Measurements from ENCODE around the gene AGAP1.

Gene AGAP1

GRCh38 chr2:235835810-235836209 is 342.0 kb downstream of the AGAP1 start:
- no peak for DNase-seq

DNA sequence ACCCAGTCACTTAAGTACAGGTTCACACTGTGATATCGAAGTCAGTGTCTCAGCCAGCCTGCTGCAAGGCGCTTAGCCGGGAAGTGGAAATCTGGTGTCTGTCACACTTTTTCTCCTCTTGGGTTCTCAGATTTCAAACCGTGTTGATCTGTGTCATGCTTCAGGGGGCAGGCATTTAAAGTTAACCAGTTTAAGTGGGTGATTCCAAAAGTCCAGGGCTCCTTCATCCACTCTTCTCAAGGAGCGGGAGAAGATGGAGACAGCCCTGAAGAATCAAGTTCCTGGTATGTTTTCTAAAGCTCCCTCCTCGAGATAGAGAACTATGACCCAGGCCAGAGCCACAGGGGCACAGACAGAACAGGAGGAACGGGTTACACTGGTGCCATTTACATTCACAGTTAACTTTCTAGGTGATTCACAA is 342.7 kb downstream of the AGAP1 start:
- no peak for DNase-seq

DNA sequence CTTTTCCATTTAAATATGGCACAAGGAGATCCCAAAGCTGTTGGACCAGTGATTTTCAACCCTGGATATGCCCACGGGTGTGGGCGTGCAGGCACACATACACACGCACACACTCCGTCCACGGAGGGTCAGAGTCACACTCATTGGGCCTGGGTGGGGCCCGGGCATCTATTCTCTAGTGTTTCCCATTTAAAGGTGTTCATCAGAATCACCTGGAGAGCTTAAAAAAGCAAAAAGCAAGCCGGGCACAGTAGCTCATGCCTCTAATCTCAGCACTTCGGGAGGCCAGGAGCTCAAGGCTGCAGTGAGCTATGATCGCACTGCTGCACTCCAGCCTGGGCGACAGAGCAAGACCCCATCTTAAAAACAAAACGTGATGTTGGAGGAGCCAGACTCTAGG is 345.4 kb downstream of the AGAP1 start:
- DNase-seq: no peak

- DNase-seq: no peak
Observed at GRCh38 chr2:235839974-235840373, 346.1 kb downstream of the AGAP1 start.

- DNase-seq: no peak
Observed at GRCh38 chr2:235841863-235842262, 348.0 kb downstream of the AGAP1 start.

DNA sequence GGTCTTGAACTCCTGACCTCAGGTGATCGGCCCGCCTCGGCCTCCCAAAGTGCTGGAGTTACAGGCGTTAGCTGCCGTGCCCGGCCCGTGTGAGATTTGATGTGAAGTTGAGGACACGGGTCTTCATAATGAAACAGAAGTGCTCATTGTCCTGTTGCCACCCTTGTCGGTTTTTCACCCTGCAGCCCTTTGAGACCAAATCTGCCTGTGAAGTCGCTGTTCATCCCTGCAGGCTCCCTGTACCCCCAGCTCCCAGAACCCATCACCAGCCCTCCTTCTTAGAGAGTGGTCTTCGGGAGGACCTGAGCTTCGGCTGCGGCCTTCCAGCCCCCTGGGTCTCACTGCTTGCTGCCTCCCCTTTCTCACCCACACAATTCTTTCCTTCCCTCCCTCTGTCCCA is 349.1 kb downstream of the AGAP1 start:
- no peak for DNase-seq

DNA sequence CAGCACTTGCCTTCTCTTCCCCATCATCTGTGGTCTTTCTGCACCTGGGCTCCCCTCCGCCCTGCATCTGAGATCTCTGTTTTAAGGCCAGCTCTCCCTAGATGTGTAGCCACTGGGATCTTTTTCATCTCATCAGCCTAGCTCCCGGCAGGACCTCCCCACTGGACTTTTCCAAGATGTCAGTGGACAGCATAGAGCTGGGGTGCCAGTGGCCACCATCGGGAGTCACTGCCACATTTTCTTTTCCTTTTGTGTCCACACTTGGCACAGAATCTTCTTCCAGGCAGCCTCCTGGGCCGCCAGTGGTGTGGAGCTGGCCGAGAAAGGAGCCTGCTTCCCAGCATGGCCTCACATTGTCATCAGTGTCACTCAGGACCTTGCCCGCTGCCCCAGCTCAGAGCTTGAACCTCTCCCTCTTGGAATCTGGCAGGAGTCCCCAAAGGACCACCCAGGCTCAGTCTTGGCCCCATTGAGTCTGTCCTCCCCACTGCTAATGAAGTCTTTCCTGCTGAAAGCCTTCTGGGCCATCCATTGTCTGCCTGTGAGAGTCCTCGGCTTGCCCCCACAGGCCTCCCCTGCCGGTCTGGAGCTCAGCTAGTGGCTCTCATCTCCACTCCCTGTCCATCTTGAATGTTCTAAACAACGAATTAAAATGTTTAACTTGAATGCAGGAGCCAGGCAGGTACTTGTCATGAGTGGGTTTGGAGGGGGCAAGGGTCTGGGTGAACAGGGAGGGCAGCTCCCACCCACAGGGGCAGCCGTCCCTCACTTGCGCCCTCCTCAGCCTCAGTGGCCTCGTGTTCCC is 349.9 kb downstream of the AGAP1 start:
- no peak for DNase-seq

GRCh38 chr2:235844561-235844960 is 350.7 kb downstream of the AGAP1 start:
- DNase-seq: no peak

DNA sequence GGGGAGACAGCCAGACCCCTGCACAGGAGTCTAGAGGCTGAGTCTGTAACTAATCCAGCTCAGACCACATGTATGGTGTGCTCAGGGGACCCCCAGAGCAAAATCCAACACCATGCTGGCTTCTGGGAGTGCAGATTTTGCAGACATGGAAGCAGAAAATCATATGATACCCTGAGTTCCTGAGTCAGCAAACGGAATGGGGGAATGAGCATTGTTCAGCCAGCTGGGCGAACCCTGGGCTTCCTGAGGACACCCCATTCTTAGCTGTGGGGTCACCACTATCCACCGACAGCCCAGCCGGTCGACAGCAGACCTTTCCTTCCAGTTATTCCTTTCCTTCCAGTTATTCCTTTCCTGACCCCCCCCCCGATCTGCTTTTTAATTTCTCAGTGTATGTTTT is 351.4 kb downstream of the AGAP1 start:
- no peak for DNase-seq

- DNase-seq: no peak
Observed at GRCh38 chr2:235847576-235847975, 353.7 kb downstream of the AGAP1 start.

- no peak for DNase-seq
Observed at GRCh38 chr2:235848055-235848454, 354.2 kb downstream of the AGAP1 start.

GRCh38 chr2:235848946-235849345 is 355.1 kb downstream of the AGAP1 start:
- no peak for DNase-seq

DNA sequence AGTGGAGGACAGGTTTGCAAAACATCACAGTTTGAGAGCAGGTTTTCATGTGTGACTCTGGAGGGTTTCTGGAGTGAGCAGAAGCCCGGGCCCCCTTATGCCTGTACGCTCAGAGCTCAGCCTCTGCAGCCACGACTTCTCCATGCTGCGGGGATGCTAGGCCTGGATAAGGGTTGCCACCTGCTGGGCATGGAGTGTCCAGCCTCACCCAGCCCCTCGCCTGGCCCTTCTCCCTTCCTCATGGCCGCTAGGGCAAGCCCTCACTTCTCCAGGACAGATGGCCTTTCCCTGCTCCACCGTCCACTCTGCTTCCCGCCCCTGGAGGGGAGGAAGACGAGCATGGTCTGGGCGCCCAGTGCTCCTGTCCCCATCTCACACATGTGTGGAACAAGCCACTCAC is 355.6 kb downstream of the AGAP1 start:
- DNase-seq: no peak

GRCh38 chr2:235850289-235850688 is 356.4 kb downstream of the AGAP1 start:
- DNase-seq: no peak

DNA sequence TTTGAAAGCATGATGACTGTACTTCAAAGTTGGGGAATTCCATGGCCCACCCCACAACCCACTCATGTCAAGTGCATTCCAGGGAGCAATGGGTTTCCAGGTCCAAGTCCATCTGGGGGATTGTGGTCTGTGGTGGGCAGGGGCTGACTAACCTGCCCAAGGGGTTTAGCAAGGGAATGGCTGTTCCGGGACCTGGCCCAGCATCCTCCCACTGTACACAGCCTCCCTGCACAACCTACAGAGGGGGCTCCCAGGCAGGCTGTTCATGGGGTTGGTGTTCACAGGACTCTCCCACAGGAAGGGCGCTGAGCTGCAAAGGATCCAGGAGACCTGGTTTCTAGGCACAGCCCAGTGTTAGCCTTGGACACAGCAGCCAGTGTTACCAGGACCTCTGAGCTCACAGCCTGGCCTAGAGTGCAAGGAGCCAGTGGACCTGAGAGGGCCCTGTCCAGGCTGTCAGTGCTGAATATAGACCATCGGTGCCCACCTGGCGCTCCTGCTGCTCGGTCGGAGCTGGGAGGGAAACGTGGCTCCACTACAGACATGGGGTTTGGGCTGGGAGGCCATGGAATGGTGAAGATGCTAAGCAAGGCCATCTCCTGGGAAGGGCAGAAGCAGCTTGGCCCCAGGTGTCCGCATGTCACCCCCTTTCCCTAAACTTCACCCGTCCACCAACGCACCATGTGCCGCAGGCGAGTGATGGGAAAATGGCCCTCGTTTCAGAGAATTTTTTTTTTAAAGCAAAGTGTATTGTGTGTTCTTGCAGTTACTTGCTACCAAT is 357.1 kb downstream of the AGAP1 start:
- DNase-seq: no peak

DNA sequence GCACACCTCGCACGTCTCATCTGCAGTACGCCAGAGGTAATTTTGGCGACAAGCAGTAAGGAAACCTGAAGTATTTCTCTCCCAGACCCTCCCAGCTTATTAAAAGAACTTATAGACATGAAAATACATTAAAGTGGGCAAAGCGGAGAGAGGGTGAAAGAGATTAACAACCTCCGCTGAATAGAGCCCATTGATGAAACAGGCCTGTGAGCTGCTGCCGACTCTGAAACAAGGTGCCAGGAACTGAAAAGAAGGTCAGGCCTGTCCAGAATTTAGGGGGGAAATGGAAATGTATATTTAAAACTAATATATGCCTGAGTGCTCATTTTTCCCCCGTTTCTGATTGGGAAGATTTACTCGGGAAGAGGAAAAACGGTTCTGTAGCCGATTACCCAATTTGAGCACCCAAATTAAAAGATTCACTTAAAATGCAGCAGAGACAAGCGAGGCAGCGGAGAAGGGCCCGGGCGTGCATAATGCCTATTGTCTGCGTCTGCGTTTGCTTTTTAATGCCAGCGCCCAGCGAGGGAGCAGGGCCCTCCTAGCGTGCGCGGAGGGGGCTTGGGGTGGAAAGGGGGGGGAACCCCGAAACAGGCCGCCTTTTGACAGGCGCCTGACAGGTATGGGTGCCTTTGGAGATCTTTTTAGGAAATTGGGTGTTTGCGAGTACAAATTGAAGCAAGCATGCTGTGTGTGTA is 358.1 kb downstream of the AGAP1 start:
- DNase-seq: no peak

DNA sequence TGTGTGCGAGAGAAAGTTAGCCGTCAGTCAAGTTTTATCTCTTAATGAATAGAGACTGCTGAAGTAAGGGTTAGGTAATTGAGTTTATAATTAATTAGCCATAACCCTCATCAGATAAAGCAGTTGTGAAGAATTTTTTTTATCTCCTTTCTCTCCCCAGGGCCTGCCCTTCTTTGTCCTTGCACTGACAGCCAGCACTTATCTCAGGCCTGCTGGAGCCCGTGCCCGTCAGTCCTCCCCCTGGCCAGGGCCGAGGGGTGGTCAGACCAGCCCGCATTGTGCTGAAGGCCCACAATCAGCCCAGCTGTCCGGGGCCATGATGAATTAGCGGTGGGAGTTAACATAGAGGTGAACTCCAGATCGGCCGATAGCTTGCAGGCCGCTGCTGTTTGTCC is 358.7 kb downstream of the AGAP1 start:
- DNase-seq: no peak

DNA sequence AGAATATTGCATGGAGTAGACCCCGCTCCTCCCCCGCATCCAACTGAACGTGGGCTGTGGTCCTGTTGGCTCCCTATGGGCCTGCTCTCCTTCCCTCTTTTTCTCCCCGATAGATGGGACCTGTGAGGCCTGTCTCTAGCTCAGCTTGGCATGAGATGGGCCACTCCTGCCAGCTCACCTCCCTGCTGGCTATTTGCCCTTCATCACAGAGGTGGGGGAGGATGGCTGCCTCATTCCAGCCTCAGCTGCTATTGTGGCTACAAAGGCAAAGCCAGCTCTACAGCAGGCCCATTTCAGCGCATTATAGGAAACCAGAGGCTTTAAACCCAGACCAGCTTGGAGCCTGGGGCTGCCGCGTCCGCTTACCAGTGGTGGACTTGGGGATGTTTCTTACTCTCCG is 360.4 kb downstream of the AGAP1 start:
- no peak for DNase-seq

DNA sequence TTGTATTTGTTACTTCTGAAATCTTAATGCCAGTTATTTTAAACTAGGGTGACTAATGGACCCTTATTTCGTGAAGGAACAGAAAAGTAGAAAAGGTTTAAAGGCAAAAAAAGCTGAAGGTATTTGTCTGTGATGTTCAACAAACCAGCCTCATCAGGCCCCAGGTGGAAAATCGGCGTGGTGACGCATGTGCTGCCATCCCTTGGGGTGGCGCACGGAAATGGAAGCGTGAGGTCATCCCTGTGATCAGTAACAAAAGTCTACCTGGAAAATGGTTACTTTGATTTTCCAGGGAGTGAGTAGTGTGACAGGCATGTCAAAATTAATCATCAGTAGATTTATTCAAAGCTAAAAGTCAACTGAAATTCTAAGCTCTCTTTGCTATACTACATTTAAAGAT is 361.2 kb downstream of the AGAP1 start:
- DNase-seq: no peak

- no peak for DNase-seq
Observed at GRCh38 chr2:235856151-235856854, 362.5 kb downstream of the AGAP1 start.

DNA sequence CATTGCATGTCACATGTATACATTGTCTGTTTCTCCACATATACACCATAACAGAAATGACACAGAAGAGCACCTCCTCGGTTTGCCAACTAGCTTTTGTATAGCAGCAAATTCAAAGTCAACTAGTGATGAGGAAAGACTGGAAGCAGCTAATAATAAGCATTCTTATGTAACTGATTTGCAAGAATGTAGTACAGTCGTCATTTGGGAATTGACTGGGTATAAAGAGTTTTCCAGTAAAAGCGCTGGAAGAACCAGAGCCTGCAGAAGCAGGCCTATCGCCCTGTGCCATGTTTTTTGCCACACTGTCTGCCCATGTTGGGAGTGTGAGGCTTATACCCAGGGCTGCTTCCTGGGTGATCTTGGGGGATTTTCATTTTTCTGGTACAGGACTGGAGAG is 363.8 kb downstream of the AGAP1 start:
- no peak for DNase-seq

DNA sequence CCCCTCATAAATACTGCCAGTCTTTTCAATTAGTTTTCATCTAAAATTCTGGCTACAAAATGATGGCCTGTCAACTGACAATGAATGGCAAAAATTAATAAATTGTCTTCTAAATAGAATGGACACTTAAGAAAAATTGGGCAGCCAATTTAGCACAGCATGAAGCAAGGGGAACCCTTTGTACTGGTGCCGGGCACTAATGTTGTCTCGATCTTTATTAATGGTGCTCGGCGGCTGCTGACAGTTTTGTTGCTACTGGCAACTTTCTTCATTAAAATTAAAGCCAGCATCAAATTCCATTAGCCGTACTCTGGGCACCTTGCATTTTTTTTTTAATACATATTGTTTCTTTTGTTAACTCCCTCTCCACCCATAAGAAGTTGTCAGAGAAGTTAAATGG is 365.0 kb downstream of the AGAP1 start:
- no peak for DNase-seq

DNA sequence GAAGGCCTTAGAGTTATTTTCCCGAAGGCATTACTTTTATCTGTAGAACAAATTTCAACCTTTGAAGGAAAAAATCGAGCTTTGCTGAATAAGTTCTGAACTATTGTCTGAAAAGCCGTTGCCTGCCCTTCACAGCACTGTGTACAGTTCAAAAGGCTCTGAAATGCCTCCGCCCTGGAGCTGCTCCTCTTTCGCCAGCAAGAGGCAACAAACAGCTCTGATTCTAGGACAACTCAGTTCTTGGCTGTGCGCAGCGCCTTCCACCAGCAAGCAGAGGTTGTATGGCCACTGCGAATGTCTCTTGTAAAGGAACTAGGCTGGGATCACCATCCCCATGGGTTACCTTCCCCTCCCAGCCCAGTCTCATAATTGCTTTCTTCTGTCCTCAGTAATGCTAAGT is 365.8 kb downstream of the AGAP1 start:
- no peak for DNase-seq

Data from activated CD4-positive, alpha-beta T cell treated with anti-CD3 and anti-CD28 coated beads, Interleukin-10, Interleukin-2, amounts not matched to agents 100 ng/mL and 50 ng/mL, durations not matched to agents 16 hours and 8 hours (primary cell).